Endothelial cell of umbilical vein (primary cell): ENCODE data around the gene TSSK6.

Experiments used
- CTCF ChIP-seq, 2 donors: IDR thresholded peaks; 1 replicate in 1 of 2; 2 replicates in 1 of 2; pipeline ENCODE4 v1.5.1; 2011; ENCODE audit warnings: low read length in 2 of 2, mild to moderate bottlenecking in 2 of 2, moderate library complexity in 2 of 2, control low read depth in 1 of 2, inconsistent platforms in 1 of 2, low read depth in 1 of 2; ENCODE audit not compliant: insufficient read depth in 1 of 2; ENCODE audit errors: extremely low read depth in 1 of 2
- EZH2 ChIP-seq: IDR thresholded peaks from 2 replicates; pipeline ENCODE4 v1.6.1; 2012; ENCODE audit warnings: borderline replicate concordance, low read depth, mild to moderate bottlenecking, moderate library complexity, low read length, inconsistent platforms; ENCODE audit not compliant: severe bottlenecking
- FOS ChIP-seq: IDR thresholded peaks from 2 replicates; pipeline ENCODE4 v1.6.1; 2011; ENCODE audit warnings: mild to moderate bottlenecking, low read length, moderate library complexity, borderline replicate concordance; ENCODE audit not compliant: insufficient read depth
- GATA2 ChIP-seq: IDR thresholded peaks from 2 replicates; pipeline ENCODE4 v1.7.0; 2011; ENCODE audit warnings: low read depth, mild to moderate bottlenecking, moderate library complexity, mixed read lengths, low read length; ENCODE audit not compliant: insufficient read length, insufficient read depth
- MAX ChIP-seq: IDR thresholded peaks from 2 replicates; pipeline ENCODE4 v1.6.1; 2011; ENCODE audit not compliant: insufficient read depth, insufficient read length
- MYC ChIP-seq: IDR thresholded peaks from one replicate; pipeline ENCODE4 v1.6.1; 2011; ENCODE audit warnings: mild to moderate bottlenecking, low read depth, low read length
- POLR2A ChIP-seq: IDR thresholded peaks from 2 replicates; pipeline ENCODE4 v1.6.1; 2012; ENCODE audit warnings: low read depth, mild to moderate bottlenecking, control low read depth, low read length
- POLR2AphosphoS5 ChIP-seq: IDR thresholded peaks from 2 replicates; pipeline ENCODE4 v1.6.1; 2012; ENCODE audit warnings: low read depth, mild to moderate bottlenecking, control low read depth, low read length, moderate library complexity; ENCODE audit not compliant: insufficient read depth

GRCh38 chr19:19527371-19527656, 12.0 kb upstream of the TSSK6 start:
- TF ChIP-seq CTCF (IDR thresholded peaks at IDR 0.05; ENCODE audit: extremely low read depth in 1 of 2, insufficient read depth in 1 of 2, low read depth in 1 of 2, low read length in 2 of 2) (no peak), FOS (no peak), POLR2AphosphoS5 (no peak), MYC (no peak), POLR2A (no peak), EZH2 (no peak), GATA2 (no peak), MAX (no peak)
